DND-41 (cell line): Measurements from ENCODE around the gene PPP2CA.

Experiments used
- CTCF ChIP-seq: IDR thresholded peaks from 2 replicates; pipeline ENCODE4 v1.5.1; 2012; ENCODE audit warnings: borderline replicate concordance, low read length, moderate library complexity, mild to moderate bottlenecking; ENCODE audit not compliant: poor library complexity, severe bottlenecking; ENCODE audit errors: extremely low read depth
- EZH2 ChIP-seq: IDR thresholded peaks from 3 replicates; pipeline ENCODE4 v1.6.1; 2012; ENCODE audit warnings: borderline replicate concordance, low read depth, mild to moderate bottlenecking, moderate library complexity, low read length, inconsistent platforms; ENCODE audit not compliant: severe bottlenecking

DNA sequence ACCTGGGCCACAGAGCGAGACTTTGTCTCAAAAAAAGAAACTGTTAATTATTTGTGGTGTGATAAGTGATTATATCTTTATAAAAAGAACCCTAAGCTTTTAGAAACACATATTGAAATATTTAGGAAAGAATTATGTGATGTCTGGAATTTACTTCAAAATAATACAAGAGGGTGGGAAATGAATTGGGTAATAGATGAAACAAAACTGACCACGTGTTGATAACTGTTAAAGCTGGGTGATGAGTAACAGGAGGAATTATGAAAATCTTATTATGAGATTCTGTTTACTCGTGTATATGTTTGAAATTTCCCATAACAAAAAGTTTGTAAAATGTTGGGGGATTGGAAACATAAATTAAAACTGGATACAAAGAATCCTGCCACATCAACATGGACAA is 33.0 kb upstream of the PPP2CA start:
- TF ChIP-seq CTCF (no peak), EZH2 (no peak)
